HepG2 (cell line): ENCODE results near the gene EPHA10. TPM values are rescaled to one million over a fixed set of nuclear protein-coding genes. Genes with fewer than 3 reads are reported as not detected.

Source experiments
- ELF4 ChIP-seq: sonication (generic); formaldehyde crosslinking; IDR thresholded peaks from 2 replicates; pipeline ENCODE4 v1.5.0; 2020; ENCODE audit warnings: missing genetic modification reagents, mild to moderate bottlenecking, moderate library complexity, borderline replicate concordance
- FOXC1 ChIP-seq: sonication (generic); formaldehyde crosslinking; IDR thresholded peaks from 2 replicates; pipeline ENCODE4 v1.8.0; 2022; ENCODE audit warnings: mild to moderate bottlenecking, missing genetic modification reagents, borderline replicate concordance
- NCOA5 ChIP-seq: sonication (generic); formaldehyde crosslinking; IDR thresholded peaks from 2 replicates; pipeline ENCODE4 v1.4.0; 2020; ENCODE audit warnings: missing genetic modification reagents
- STAG1 ChIP-seq: sonication (generic); formaldehyde crosslinking; IDR thresholded peaks from 2 replicates; pipeline ENCODE4 v1.4.0; 2020; ENCODE audit warnings: missing genetic modification reagents
- ZNF101 ChIP-seq: sonication (generic); formaldehyde crosslinking; IDR thresholded peaks from 2 replicates; pipeline ENCODE4 v1.4.0; 2020; ENCODE audit warnings: mild to moderate bottlenecking, low read depth, missing genetic modification reagents, borderline replicate concordance
- polyA plus RNA-seq, 8 experiments: library from polyadenylated mRNA; depleted of rRNA in 3 of 8; stranded (reverse) in 7 of 8; unstranded in 1 of 8; fragments of >200 nt; fragmentation: Illumina TruSeq in 4 of 8; extraction: Trizol in 4 of 8; gene quantifications; 2 replicates each; pipeline versions ENCODE4 v1.2.1 to v1.2.3, GENCODE V29; 2011 to 2016; ENCODE audit warnings: low read depth in 4 of 8, missing spikeins in 1 of 8, mixed read lengths in 1 of 8; ENCODE audit not compliant: insufficient read depth in 1 of 8
- total RNA-seq, 5 experiments: library from RNA; depleted of rRNA; stranded (reverse); fragments of >200 nt; fragmentation: Illumina TruSeq; extraction: Trizol; gene quantifications; 2 replicates each; pipeline ENCODE4 v1.2.3, GENCODE V29; 2016; ENCODE audit warnings: low read depth in 1 of 5
- TF ChIP-seq, protein P1 (sequence below): sonication (generic); formaldehyde crosslinking; IDR thresholded peaks from 2 replicates; pipeline ENCODE4 v1.4.0; 2020; ENCODE audit warnings: missing genetic modification reagents
- TF ChIP-seq, protein P2 (sequence below): sonication (generic); formaldehyde crosslinking; IDR thresholded peaks from 2 replicates; pipeline ENCODE4 v1.9.0; 2022; ENCODE audit warnings: low read depth, missing genetic modification reagents
- TF ChIP-seq, protein P3 (sequence below): IDR thresholded peaks from 2 replicates; pipeline ENCODE4 v1.6.1; 2016; ENCODE audit warnings: missing compliant biosample characterization, missing genetic modification reagents, borderline replicate concordance
- TF ChIP-seq, protein P4 (sequence below): sonication (generic); formaldehyde crosslinking; IDR thresholded peaks from 2 replicates; pipeline ENCODE4 v1.4.0; 2020; ENCODE audit warnings: missing genetic modification reagents
- TF ChIP-seq, protein P5 (sequence below): sonication (generic); formaldehyde crosslinking; IDR thresholded peaks from one replicate; pipeline ENCODE4 v1.5.1; 2020; ENCODE audit warnings: mild to moderate bottlenecking, missing genetic modification reagents; ENCODE audit errors: not compliant biosample characterization

Gene EPHA10
- total and polyA plus RNA-seq, 2 of the 13 experiments (the other 11 are each of a cell fraction or from before 2014, with no cell fraction given) = 0.11 to 0.58 TPM

DNA sequence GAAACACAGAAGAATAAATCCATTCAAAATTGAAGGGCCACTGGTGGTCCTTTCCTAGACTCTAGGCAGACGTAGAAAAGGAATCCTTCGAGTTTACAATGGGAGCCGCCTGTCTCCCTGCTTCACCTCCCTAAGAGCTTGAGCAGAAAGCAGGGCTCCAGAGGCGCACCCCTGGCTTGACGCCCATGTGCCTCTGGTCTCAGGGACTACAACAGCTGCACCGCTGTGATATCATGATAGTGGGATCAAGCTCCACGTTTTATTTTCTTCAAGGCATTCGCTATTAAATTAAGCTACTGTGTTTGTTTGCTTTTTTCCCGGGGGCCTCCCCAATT, 42.3 kb upstream of the EPHA10 start (continued):
- TF ChIP-seq, protein P1, sequence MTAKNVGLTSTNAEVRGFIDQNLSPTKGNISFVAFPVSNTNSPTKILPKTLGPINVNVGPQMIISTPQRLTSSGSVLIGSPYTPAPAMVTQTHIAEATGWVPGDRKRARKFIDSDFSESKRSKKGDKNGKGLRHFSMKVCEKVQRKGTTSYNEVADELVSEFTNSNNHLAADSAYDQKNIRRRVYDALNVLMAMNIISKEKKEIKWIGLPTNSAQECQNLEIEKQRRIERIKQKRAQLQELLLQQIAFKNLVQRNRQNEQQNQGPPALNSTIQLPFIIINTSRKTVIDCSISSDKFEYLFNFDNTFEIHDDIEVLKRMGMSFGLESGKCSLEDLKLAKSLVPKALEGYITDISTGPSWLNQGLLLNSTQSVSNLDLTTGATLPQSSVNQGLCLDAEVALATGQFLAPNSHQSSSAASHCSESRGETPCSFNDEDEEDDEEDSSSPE = no peak
- no peak for TF ChIP-seq STAG1 (CRISPR knock-in tag)
- TF ChIP-seq, protein P2, sequence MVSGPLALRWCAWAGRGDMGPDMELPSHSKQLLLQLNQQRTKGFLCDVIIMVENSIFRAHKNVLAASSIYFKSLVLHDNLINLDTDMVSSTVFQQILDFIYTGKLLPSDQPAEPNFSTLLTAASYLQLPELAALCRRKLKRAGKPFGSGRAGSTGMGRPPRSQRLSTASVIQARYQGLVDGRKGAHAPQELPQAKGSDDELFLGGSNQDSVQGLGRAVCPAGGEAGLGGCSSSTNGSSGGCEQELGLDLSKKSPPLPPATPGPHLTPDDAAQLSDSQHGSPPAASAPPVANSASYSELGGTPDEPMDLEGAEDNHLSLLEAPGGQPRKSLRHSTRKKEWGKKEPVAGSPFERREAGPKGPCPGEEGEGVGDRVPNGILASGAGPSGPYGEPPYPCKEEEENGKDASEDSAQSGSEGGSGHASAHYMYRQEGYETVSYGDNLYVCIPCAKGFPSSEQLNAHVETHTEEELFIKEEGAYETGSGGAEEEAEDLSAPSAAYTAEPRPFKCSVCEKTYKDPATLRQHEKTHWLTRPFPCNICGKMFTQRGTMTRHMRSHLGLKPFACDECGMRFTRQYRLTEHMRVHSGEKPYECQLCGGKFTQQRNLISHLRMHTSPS = no peak
- TF ChIP-seq ZNF101 = no peak
- 0 out of 2 replicates have a peak, but pooled peaks have one; percentile 27 for TF ChIP-seq ELF4 (CRISPR knock-in tag)
- no peak for TF ChIP-seq NCOA5
- TF ChIP-seq FOXC1 (CRISPR knock-in tag) = no peak
- TF ChIP-seq, protein P3, sequence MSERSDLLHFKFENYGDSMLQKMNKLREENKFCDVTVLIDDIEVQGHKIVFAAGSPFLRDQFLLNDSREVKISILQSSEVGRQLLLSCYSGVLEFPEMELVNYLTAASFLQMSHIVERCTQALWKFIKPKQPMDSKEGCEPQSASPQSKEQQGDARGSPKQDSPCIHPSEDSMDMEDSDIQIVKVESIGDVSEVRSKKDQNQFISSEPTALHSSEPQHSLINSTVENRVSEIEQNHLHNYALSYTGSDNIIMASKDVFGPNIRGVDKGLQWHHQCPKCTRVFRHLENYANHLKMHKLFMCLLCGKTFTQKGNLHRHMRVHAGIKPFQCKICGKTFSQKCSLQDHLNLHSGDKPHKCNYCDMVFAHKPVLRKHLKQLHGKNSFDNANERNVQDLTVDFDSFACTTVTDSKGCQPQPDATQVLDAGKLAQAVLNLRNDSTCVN (CRISPR knock-in tag) = no peak
- TF ChIP-seq, protein P4, sequence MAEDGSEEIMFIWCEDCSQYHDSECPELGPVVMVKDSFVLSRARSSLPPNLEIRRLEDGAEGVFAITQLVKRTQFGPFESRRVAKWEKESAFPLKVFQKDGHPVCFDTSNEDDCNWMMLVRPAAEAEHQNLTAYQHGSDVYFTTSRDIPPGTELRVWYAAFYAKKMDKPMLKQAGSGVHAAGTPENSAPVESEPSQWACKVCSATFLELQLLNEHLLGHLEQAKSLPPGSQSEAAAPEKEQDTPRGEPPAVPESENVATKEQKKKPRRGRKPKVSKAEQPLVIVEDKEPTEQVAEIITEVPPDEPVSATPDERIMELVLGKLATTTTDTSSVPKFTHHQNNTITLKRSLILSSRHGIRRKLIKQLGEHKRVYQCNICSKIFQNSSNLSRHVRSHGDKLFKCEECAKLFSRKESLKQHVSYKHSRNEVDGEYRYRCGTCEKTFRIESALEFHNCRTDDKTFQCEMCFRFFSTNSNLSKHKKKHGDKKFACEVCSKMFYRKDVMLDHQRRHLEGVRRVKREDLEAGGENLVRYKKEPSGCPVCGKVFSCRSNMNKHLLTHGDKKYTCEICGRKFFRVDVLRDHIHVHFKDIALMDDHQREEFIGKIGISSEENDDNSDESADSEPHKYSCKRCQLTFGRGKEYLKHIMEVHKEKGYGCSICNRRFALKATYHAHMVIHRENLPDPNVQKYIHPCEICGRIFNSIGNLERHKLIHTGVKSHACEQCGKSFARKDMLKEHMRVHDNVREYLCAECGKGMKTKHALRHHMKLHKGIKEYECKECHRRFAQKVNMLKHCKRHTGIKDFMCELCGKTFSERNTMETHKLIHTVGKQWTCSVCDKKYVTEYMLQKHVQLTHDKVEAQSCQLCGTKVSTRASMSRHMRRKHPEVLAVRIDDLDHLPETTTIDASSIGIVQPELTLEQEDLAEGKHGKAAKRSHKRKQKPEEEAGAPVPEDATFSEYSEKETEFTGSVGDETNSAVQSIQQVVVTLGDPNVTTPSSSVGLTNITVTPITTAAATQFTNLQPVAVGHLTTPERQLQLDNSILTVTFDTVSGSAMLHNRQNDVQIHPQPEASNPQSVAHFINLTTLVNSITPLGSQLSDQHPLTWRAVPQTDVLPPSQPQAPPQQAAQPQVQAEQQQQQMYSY = no peak
- TF ChIP-seq, protein P5, sequence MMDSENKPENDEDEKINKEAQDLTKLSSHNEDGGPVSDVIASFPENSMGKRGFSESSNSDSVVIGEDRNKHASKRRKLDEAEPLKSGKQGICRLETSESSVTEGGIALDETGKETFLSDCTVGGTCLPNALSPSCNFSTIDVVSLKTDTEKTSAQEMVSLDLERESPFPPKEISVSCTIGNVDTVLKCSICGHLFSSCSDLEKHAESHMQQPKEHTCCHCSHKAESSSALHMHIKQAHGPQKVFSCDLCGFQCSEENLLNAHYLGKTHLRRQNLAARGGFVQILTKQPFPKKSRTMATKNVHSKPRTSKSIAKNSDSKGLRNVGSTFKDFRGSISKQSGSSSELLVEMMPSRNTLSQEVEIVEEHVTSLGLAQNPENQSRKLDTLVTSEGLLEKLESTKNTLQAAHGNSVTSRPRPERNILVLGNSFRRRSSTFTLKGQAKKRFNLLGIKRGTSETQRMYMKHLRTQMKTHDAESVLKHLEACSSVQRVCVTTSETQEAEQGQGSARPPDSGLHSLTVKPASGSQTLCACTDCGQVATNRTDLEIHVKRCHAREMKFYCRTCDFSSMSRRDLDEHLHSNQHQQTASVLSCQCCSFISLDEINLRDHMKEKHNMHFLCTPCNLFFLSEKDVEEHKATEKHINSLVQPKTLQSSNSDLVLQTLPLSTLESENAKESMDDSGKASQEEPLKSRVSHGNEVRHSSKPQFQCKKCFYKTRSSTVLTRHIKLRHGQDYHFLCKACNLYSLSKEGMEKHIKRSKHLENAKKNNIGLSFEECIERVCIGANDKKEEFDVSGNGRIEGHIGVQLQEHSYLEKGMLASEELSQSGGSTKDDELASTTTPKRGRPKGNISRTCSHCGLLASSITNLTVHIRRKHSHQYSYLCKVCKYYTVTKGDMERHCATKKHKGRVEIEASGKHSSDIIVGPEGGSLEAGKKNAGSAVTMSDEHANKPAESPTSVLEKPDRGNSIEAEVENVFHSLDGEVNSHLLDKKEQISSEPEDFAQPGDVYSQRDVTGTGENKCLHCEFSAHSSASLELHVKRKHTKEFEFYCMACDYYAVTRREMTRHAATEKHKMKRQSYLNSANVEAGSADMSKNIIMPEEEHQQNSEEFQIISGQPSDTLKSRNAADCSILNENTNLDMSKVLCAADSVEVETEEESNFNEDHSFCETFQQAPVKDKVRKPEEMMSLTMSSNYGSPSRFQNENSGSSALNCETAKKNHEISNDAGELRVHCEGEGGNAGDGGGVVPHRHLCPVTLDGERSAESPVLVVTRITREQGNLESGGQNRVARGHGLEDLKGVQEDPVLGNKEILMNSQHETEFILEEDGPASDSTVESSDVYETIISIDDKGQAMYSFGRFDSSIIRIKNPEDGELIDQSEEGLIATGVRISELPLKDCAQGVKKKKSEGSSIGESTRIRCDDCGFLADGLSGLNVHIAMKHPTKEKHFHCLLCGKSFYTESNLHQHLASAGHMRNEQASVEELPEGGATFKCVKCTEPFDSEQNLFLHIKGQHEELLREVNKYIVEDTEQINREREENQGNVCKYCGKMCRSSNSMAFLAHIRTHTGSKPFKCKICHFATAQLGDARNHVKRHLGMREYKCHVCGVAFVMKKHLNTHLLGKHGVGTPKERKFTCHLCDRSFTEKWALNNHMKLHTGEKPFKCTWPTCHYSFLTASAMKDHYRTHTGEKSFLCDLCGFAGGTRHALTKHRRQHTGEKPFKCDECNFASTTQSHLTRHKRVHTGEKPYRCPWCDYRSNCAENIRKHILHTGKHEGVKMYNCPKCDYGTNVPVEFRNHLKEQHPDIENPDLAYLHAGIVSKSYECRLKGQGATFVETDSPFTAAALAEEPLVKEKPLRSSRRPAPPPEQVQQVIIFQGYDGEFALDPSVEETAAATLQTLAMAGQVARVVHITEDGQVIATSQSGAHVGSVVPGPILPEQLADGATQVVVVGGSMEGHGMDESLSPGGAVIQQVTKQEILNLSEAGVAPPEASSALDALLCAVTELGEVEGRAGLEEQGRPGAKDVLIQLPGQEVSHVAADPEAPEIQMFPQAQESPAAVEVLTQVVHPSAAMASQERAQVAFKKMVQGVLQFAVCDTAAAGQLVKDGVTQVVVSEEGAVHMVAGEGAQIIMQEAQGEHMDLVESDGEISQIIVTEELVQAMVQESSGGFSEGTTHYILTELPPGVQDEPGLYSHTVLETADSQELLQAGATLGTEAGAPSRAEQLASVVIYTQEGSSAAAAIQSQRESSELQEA = no peak
